22Rv1 (cell line): ENCODE measurements around the gene TAF9B.

ENCODE experiments used
- H3K27ac ChIP-seq: fragments of 450-650 bp; 2 replicates; pipeline ENCODE4 v1.5.1; 2017
- ZFX ChIP-seq: fragments of 450-650 bp; IDR thresholded peaks from 2 replicates; pipeline ENCODE4 v1.6.1; 2017; ENCODE audit warnings: antibody characterized with exemption, borderline replicate concordance
- TF ChIP-seq, protein P1 (sequence below): fragments of 450-650 bp; IDR thresholded peaks from 2 replicates; pipeline ENCODE4 v1.5.1; 2017; ENCODE audit warnings: mild to moderate bottlenecking

Gene TAF9B

DNA sequence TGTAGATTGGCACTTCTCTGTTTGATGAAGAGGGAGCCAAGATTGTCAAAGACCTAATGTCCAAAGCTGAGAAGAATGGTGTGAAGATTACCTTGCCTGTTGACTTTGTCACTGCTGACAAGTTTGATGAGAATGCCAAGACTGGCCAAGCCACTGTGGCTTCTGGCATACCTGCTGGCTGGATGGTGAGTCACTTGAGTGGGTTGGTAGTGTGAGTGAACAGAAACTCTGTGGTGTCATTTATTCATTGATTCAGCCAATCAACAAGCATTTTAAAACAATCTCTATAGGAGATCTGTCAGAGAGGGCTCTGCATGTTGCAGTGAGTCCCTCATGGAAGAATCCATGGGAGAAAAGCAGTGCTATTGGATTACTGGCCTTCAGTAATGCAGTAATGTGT lies 16.3 kb downstream of the TAF9B start:
- no peak overlapping the region for H3K27ac ChIP-seq
- TF ChIP-seq ZFX: no peak
- TF ChIP-seq, protein P1, sequence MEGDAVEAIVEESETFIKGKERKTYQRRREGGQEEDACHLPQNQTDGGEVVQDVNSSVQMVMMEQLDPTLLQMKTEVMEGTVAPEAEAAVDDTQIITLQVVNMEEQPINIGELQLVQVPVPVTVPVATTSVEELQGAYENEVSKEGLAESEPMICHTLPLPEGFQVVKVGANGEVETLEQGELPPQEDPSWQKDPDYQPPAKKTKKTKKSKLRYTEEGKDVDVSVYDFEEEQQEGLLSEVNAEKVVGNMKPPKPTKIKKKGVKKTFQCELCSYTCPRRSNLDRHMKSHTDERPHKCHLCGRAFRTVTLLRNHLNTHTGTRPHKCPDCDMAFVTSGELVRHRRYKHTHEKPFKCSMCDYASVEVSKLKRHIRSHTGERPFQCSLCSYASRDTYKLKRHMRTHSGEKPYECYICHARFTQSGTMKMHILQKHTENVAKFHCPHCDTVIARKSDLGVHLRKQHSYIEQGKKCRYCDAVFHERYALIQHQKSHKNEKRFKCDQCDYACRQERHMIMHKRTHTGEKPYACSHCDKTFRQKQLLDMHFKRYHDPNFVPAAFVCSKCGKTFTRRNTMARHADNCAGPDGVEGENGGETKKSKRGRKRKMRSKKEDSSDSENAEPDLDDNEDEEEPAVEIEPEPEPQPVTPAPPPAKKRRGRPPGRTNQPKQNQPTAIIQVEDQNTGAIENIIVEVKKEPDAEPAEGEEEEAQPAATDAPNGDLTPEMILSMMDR: no peak

GRCh38 chrX:78119521-78120227 lies 19.8 kb downstream of the TAF9B start:
- TF ChIP-seq ZFX: no peak
- TF ChIP-seq, protein P1: peak; percentile 35
- H3K27ac ChIP-seq: no peak overlapping the region

GRCh38 chrX:78118628-78119027 lies 20.8 kb downstream of the TAF9B start:
- TF ChIP-seq, protein P1: no peak
- TF ChIP-seq ZFX: no peak
- no peak overlapping the region for H3K27ac ChIP-seq

- no peak overlapping the region for H3K27ac ChIP-seq
- TF ChIP-seq, protein P1: no peak
- no peak for TF ChIP-seq ZFX
Observed at GRCh38 chrX:78116766-78117165, 22.7 kb downstream of the TAF9B start.

GRCh38 chrX:78116365-78116764 lies 23.1 kb downstream of the TAF9B start:
- no peak for TF ChIP-seq ZFX
- TF ChIP-seq, protein P1: no peak
- no peak overlapping the region for H3K27ac ChIP-seq

- TF ChIP-seq ZFX: no peak
- TF ChIP-seq, protein P1: no peak
Observed at GRCh38 chrX:78111140-78111931, 28.1 kb downstream of the TAF9B start.

GRCh38 chrX:78109458-78109857 lies 30.0 kb downstream of the TAF9B start:
- TF ChIP-seq, protein P1: no peak
- no peak for TF ChIP-seq ZFX

More at GRCh38 chrX:78111140-78111931, 28.1 kb downstream of the TAF9B start:
- no peak overlapping the region for H3K27ac ChIP-seq

More at GRCh38 chrX:78109458-78109857, 30.0 kb downstream of the TAF9B start:
- no peak overlapping the region for H3K27ac ChIP-seq
